Activated naive CD8-positive, alpha-beta T cell treated with anti-CD3 and anti-CD28 coated beads for 36 hours (primary cell): ENCODE results near the gene SORCS1. TPM values are rescaled to one million over a fixed set of nuclear protein-coding genes. Genes with fewer than 3 reads are reported as not detected.

ENCODE experiments used
- DNase-seq: peaks from one replicate; pipeline ENCODE4 v3.0.0; 2021
- H3K27ac Mint-ChIP-seq: one replicate; pipeline ENCODE4 v1.8.0; 2022; ENCODE audit warnings: mild to moderate bottlenecking, moderate library complexity, mixed read lengths
- H3K27me3 Mint-ChIP-seq: one replicate; pipeline ENCODE4 v1.8.0; 2022; ENCODE audit warnings: mild to moderate bottlenecking, mixed read lengths
- H3K36me3 Mint-ChIP-seq: one replicate; pipeline ENCODE4 v1.8.0; 2021; ENCODE audit warnings: mild to moderate bottlenecking, mixed read lengths
- H3K4me1 Mint-ChIP-seq: one replicate; pipeline ENCODE4 v1.8.0; 2021; ENCODE audit warnings: mixed read lengths
- H3K4me3 Mint-ChIP-seq: one replicate; pipeline ENCODE4 v1.8.0; 2022; ENCODE audit warnings: mild to moderate bottlenecking, moderate library complexity, mixed read lengths
- H3K9me3 Mint-ChIP-seq: one replicate; pipeline ENCODE4 v1.8.0; 2022; ENCODE audit warnings: mixed read lengths
- total RNA-seq, 2 experiments: library from RNA; stranded (reverse); gene quantifications; one replicate each; pipeline ENCODE4 v1.2.3, GENCODE V29; 2021

SORCS1 gene
- total RNA-seq, 2 experiments from 2014 or later, result not detected

GRCh38 chr10:106577266-106577665 is 587.2 kb downstream of the SORCS1 start:
- no peak overlapping the region for H3K27ac Mint-ChIP-seq
- H3K4me1 Mint-ChIP-seq, result no peaks in the 10 kb centered on the region
- DNase-seq, result no peak
- H3K4me3 Mint-ChIP-seq, result no peak overlapping the region
- H3K27me3 Mint-ChIP-seq, result no peaks in the 10 kb centered on the region
- no peaks in the 10 kb centered on the region for H3K36me3 Mint-ChIP-seq
- peaks cover 2% of the 10 kb centered on the region for H3K9me3 Mint-ChIP-seq

GRCh38 chr10:106576534-106576933 is 588.0 kb downstream of the SORCS1 start:
- H3K27ac Mint-ChIP-seq, result no peak overlapping the region
- no peaks in the 10 kb centered on the region for H3K27me3 Mint-ChIP-seq
- H3K9me3 Mint-ChIP-seq, result peaks cover 2% of the 10 kb centered on the region
- no peaks in the 10 kb centered on the region for H3K36me3 Mint-ChIP-seq
- DNase-seq, result no peak
- H3K4me1 Mint-ChIP-seq, result no peaks in the 10 kb centered on the region
- H3K4me3 Mint-ChIP-seq, result no peak overlapping the region

GRCh38 chr10:106573106-106573505 is 591.4 kb downstream of the SORCS1 start:
- Mint-ChIP-seq H3K4me3 (no peak overlapping the region), H3K4me1 (no peaks in the 10 kb centered on the region), H3K9me3 (peaks cover 2% of the 10 kb centered on the region), H3K36me3 (no peaks in the 10 kb centered on the region), H3K27me3 (no peaks in the 10 kb centered on the region), H3K27ac (no peak overlapping the region)
- DNase-seq, result no peak

DNA sequence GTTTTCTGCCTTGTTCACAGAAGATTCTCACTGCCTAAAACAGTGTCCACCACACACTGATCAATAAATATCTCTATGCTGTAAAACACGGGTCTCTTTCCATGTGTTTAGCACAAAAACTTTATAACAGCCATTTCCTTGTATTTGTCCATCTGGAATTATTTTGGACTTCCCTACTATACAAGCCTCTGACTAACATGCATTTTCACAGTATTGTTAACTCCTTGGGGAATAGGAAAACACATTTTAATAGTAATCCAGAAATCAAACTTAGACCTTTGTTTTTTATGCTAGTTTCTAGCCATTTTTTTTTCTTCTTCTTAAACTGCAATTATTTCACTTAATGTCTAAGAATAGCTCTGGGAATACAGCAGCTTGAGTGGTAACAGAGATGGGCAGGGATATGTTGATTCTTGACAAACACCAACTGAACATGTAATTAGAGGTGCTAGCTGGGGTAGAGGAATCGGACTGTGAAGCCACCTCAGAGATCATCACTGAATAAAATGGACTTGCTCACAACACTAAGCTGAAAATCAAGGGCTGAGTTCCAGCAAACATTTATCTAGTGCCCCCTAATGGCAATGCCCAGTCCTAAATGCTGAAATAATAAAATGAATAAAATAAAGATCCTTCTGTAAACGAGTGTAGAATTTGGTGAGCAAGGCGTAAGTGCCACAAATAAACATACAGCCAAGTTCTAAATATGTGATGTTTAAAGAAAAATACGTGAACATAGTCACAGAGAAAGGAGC is 593.1 kb downstream of the SORCS1 start:
- Mint-ChIP-seq H3K4me3 (no peak overlapping the region), H3K27me3 (no peaks in the 10 kb centered on the region), H3K27ac (no peak overlapping the region), H3K9me3 (peaks cover 2% of the 10 kb centered on the region), H3K36me3 (no peaks in the 10 kb centered on the region), H3K4me1 (no peaks in the 10 kb centered on the region)
- no peak for DNase-seq

- H3K4me1 Mint-ChIP-seq, result no peaks in the 10 kb centered on the region
- no peaks in the 10 kb centered on the region for H3K36me3 Mint-ChIP-seq
- H3K9me3 Mint-ChIP-seq, result no peaks in the 10 kb centered on the region
- H3K27me3 Mint-ChIP-seq, result no peaks in the 10 kb centered on the region
- no peak overlapping the region for H3K27ac Mint-ChIP-seq
- no peak overlapping the region for H3K4me3 Mint-ChIP-seq
- no peak for DNase-seq
Measured at GRCh38 chr10:106570268-106570667, 594.2 kb downstream of the SORCS1 start.

GRCh38 chr10:106567629-106568028 is 596.9 kb downstream of the SORCS1 start:
- Mint-ChIP-seq H3K9me3 (no peaks in the 10 kb centered on the region), H3K27me3 (no peaks in the 10 kb centered on the region)

GRCh38 chr10:106566873-106567272 is 597.6 kb downstream of the SORCS1 start:
- Mint-ChIP-seq H3K4me1 (no peaks in the 10 kb centered on the region), H3K9me3 (no peaks in the 10 kb centered on the region), H3K36me3 (no peaks in the 10 kb centered on the region), H3K27ac (no peak overlapping the region), H3K4me3 (no peak overlapping the region), H3K27me3 (no peaks in the 10 kb centered on the region)
- DNase-seq, result no peak

More at GRCh38 chr10:106567629-106568028, 596.9 kb downstream of the SORCS1 start:
- DNase-seq, result no peak
- Mint-ChIP-seq H3K4me3 (no peak overlapping the region), H3K36me3 (no peaks in the 10 kb centered on the region), H3K4me1 (no peaks in the 10 kb centered on the region), H3K27ac (no peak overlapping the region)

DNA sequence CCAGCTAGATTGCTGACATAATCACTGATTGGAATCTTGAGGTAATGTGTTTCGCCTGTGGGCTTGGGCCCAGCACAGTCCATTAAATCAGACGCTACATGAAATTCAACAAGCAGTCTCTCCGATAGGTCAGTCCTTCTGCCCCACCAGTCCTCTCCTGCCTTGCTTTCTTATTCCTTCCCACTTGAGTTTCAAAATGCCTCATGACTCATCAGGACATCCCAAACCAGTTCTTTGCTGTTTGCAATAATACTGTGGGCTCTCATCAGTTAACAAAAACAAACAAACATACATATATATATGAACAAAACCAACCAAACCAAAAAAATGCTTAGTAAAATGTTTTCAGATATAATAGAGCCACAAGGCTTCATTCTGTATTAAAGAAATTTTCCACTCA is 599.0 kb downstream of the SORCS1 start:
- H3K27me3 Mint-ChIP-seq, result no peaks in the 10 kb centered on the region
- DNase-seq, result no peak
- H3K36me3 Mint-ChIP-seq, result no peaks in the 10 kb centered on the region
- H3K27ac Mint-ChIP-seq, result no peak overlapping the region
- no peaks in the 10 kb centered on the region for H3K9me3 Mint-ChIP-seq
- no peaks in the 10 kb centered on the region for H3K4me1 Mint-ChIP-seq
- no peak overlapping the region for H3K4me3 Mint-ChIP-seq

DNA sequence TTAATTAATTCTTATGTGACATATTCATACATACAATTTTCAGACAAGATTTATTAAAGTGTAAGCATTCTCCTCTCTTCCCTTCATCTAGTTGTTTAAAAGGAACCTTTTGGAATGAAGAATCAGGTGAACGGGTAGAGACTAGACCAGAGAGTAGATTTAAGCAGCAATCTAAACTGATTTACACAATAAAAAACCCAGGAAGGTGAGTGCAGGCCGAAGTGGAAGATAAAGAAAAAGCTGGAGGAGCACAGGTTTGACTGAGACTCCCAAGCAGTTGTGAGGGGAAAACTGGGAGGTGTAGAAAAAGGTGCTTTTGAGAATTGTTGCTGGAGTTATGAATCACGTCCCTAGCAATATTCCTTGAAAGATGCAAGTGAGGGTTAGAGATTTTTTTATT is 601.1 kb downstream of the SORCS1 start:
- Mint-ChIP-seq H3K4me1 (no peaks in the 10 kb centered on the region), H3K36me3 (no peaks in the 10 kb centered on the region), H3K27me3 (no peaks in the 10 kb centered on the region), H3K27ac (no peak overlapping the region), H3K9me3 (no peaks in the 10 kb centered on the region), H3K4me3 (no peak overlapping the region)
- no peak for DNase-seq

GRCh38 chr10:106560925-106561640 is 603.4 kb downstream of the SORCS1 start:
- Mint-ChIP-seq H3K9me3 (no peaks in the 10 kb centered on the region), H3K4me3 (no peak overlapping the region), H3K27ac (no peak overlapping the region), H3K4me1 (no peaks in the 10 kb centered on the region), H3K27me3 (no peaks in the 10 kb centered on the region), H3K36me3 (no peaks in the 10 kb centered on the region)
- DNase-seq, result no peak

GRCh38 chr10:106559442-106559841 is 605.1 kb downstream of the SORCS1 start:
- no peak for DNase-seq
- Mint-ChIP-seq H3K27ac (no peak overlapping the region), H3K4me1 (no peaks in the 10 kb centered on the region)

GRCh38 chr10:106557951-106558733 is 606.4 kb downstream of the SORCS1 start:
- no peaks in the 10 kb centered on the region for H3K4me1 Mint-ChIP-seq

More at GRCh38 chr10:106559442-106559841, 605.1 kb downstream of the SORCS1 start:
- no peaks in the 10 kb centered on the region for H3K27me3 Mint-ChIP-seq
- no peaks in the 10 kb centered on the region for H3K9me3 Mint-ChIP-seq
- H3K4me3 Mint-ChIP-seq, result no peak overlapping the region
- H3K36me3 Mint-ChIP-seq, result no peaks in the 10 kb centered on the region

DNA sequence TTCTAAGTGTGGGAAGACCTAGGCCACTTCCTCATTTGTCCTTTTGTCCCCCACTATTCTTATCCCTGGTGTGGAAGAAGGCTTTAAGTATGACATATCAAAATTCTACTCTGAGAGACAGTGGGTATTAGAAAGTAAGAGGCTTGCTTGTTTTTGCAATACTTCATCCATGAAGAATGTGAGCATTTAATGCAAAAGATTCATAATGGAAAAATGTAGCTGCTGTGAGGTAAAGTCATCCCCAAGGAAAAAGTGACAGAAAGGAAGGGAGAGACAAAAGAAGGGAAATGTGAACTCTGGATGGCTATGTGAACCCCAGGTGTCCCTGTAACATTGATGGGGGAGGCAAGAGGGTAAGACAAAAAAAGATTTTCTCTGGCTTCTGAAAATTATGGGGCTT is 607.5 kb downstream of the SORCS1 start:
- H3K27me3 Mint-ChIP-seq, result no peaks in the 10 kb centered on the region
- H3K36me3 Mint-ChIP-seq, result no peaks in the 10 kb centered on the region
- DNase-seq, result no peak
- H3K27ac Mint-ChIP-seq, result no peak overlapping the region
- no peaks in the 10 kb centered on the region for H3K9me3 Mint-ChIP-seq
- H3K4me1 Mint-ChIP-seq, result no peaks in the 10 kb centered on the region
- H3K4me3 Mint-ChIP-seq, result no peak overlapping the region

More at GRCh38 chr10:106557951-106558733, 606.4 kb downstream of the SORCS1 start:
- no peak for DNase-seq
- Mint-ChIP-seq H3K36me3 (no peaks in the 10 kb centered on the region), H3K27ac (no peak overlapping the region), H3K9me3 (no peaks in the 10 kb centered on the region), H3K4me3 (no peak overlapping the region), H3K27me3 (no peaks in the 10 kb centered on the region)

- Mint-ChIP-seq H3K4me1 (no peaks in the 10 kb centered on the region), H3K4me3 (no peak overlapping the region), H3K27me3 (no peaks in the 10 kb centered on the region), H3K27ac (no peak overlapping the region), H3K36me3 (no peaks in the 10 kb centered on the region), H3K9me3 (no peaks in the 10 kb centered on the region)
- DNase-seq, result no peak
Measured at GRCh38 chr10:106555599-106555998, 608.9 kb downstream of the SORCS1 start.

DNA sequence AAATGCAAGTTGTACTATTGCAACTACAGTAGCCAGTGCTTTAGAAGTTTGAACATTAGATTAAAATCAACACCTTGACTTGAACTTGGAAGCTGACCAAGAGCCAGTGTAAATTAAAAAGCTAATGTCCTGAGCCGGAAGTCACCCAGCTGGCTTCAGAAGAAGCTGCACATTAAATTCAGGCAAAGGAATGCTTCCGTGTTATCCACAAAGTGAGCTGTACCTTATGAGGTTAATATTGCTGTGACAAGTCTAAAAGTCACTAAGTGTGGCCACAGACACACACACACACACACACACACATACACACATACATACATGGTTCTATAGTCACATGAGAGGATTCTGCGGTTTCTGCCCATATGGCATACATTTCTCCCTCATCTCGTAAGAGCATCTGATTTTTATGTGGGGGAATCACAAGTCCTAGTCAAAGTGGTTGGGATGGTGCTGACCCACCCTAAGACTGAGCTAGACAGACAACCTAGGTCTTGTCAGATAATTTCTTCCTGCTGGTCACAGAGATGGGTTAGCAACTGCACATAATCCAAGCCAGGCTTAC is 612.9 kb downstream of the SORCS1 start:
- H3K27me3 Mint-ChIP-seq, result no peaks in the 10 kb centered on the region
- no peak overlapping the region for H3K4me3 Mint-ChIP-seq
- H3K9me3 Mint-ChIP-seq, result no peaks in the 10 kb centered on the region
- H3K4me1 Mint-ChIP-seq, result no peaks in the 10 kb centered on the region
- H3K27ac Mint-ChIP-seq, result no peak overlapping the region
- DNase-seq, result no peak
- no peaks in the 10 kb centered on the region for H3K36me3 Mint-ChIP-seq
